HG02970 (cell line): ENCODE data around the gene NPL.
A peak's percentile ranks its signal among the peaks of the same experiment; 100 is the strongest.

Experiments used
- ATAC-seq: cut with Tn5 transposase; IDR thresholded peaks from one replicate; pipeline ENCODE4 v1.9.1; 2021; ENCODE audit warnings: mild to moderate bottlenecking, moderate library complexity, moderate number of reproducible peaks; ENCODE audit not compliant: unreplicated experiment, low FRiP score

Gene NPL

GRCh38 chr1:182811975-182812722 lies 22.6 kb downstream of the NPL start:
- no peak for ATAC-seq

GRCh38 chr1:182816863-182817262 lies 27.3 kb downstream of the NPL start:
- no peak for ATAC-seq

GRCh38 chr1:182817802-182818201 lies 28.2 kb downstream of the NPL start:
- no peak for ATAC-seq

- no peak for ATAC-seq
Measured at GRCh38 chr1:182823220-182823619, 33.6 kb downstream of the NPL start.

GRCh38 chr1:182826892-182827291 lies 37.3 kb downstream of the NPL start:
- no peak for ATAC-seq

- ATAC-seq: no peak
Measured at GRCh38 chr1:182829285-182829932, 39.8 kb downstream of the NPL start.

GRCh38 chr1:182833271-182833670 lies 43.7 kb downstream of the NPL start:
- ATAC-seq: no peak

- no peak for ATAC-seq
Measured at GRCh38 chr1:182834326-182834725, 44.8 kb downstream of the NPL start.

GRCh38 chr1:182835806-182836205 lies 46.2 kb downstream of the NPL start:
- no peak for ATAC-seq

- ATAC-seq: peak; percentile 73
Measured at GRCh38 chr1:182839209-182840066, 49.9 kb downstream of the NPL start, which contains the start of gene DHX9. DHX9 (plus strand) TSS chr1:182839347; CDS start chr1:182842567, 3,220 bp downstream.

- no peak for ATAC-seq
Measured at GRCh38 chr1:182841368-182841988, 51.9 kb downstream of the NPL start.

- no peak for ATAC-seq
Measured at GRCh38 chr1:182842265-182842664, 52.7 kb downstream of the NPL start.

GRCh38 chr1:182845379-182845778 lies 55.8 kb downstream of the NPL start:
- no peak for ATAC-seq

- ATAC-seq: no peak
Measured at GRCh38 chr1:182845894-182846293, 56.3 kb downstream of the NPL start.

- ATAC-seq: no peak
Measured at GRCh38 chr1:182847105-182847504, 57.5 kb downstream of the NPL start.

- ATAC-seq: no peak
Measured at GRCh38 chr1:182848736-182849135, 59.2 kb downstream of the NPL start.

- no peak for ATAC-seq
Measured at GRCh38 chr1:182850319-182850718, 60.7 kb downstream of the NPL start.

GRCh38 chr1:182851825-182852224 lies 62.3 kb downstream of the NPL start:
- ATAC-seq: no peak

- ATAC-seq: no peak
Measured at GRCh38 chr1:182855911-182856310, 66.3 kb downstream of the NPL start.

- ATAC-seq: no peak
Measured at GRCh38 chr1:182857212-182857611, 67.6 kb downstream of the NPL start.

- no peak for ATAC-seq
Measured at GRCh38 chr1:182860658-182861057, 71.1 kb downstream of the NPL start.
